T-helper 2 cell treated with Interferon-gamma antibody and Interleukin-4, amounts not matched to agents 100 ng/mL and 5 ng/mL, for 36 hours (primary cell): ENCODE measurements around the gene IDUA. TPM values are rescaled to one million over a fixed set of nuclear protein-coding genes. Genes with fewer than 3 reads are reported as not detected.

Source experiments
- intact Hi-C: fragments of 100-400 bp; cut with micrococcal nuclease; formaldehyde crosslinking; loops from one replicate; pipeline ENCODE4 v1.15.1; 2023
- total RNA-seq: library from RNA; stranded (reverse); gene quantifications from 2 replicates; pipeline ENCODE4 v1.2.3, GENCODE V29; 2022

IDUA gene
- total RNA-seq, 1 donor from 2014 or later = 36.0 TPM

- intact Hi-C loops = loop anchor here (5.0 kb wide), 1 partner anchor 203 kb away; no protein-coding TSS in a partner anchor
These were observed 1.6 kb upstream of the IDUA start for GRCh38 chr4:985123-985830.

- intact Hi-C loops = loop anchor here (2.0 to 5.0 kb wide), 2 partner anchors 24 to 204 kb away; partner anchors contain the start of gene FGFRL1
These were observed 391 bp upstream of the IDUA start for GRCh38 chr4:986428-986878.

GRCh38 chr4:987624-988513 is 1.0 kb downstream of the IDUA start:
- intact Hi-C loops = loop anchor here (1.0 to 5.0 kb wide), 4 partner anchors 15 to 206 kb away; partner anchors contain the start of genes DGKQ and FGFRL1

GRCh38 chr4:988726-989721 is 2.2 kb downstream of the IDUA start:
- intact Hi-C loops = loop anchor here (5.0 kb wide), 1 partner anchor 207 kb away; no protein-coding TSS in a partner anchor

- intact Hi-C loops = loop anchor here (5.0 kb wide), 1 partner anchor 208 kb away; no protein-coding TSS in a partner anchor
These were observed 3.1 kb downstream of the IDUA start for GRCh38 chr4:989722-990471.

GRCh38 chr4:990746-991367 is 4.0 kb downstream of the IDUA start:
- intact Hi-C loops = no loop called here

- intact Hi-C loops = no loop called here
These were observed 4.8 kb downstream of the IDUA start for GRCh38 chr4:991451-992296.

- intact Hi-C loops = no loop called here
These were observed 5.7 kb downstream of the IDUA start for GRCh38 chr4:992297-993110.

GRCh38 chr4:993111-994029 is 6.5 kb downstream of the IDUA start, which contains the start of gene SLC26A1:
SLC26A1 (minus strand) TSS chr4:993404; CDS start chr4:991703, 1,701 bp downstream.
- intact Hi-C loops = no loop called here

- intact Hi-C loops = no loop called here
These were observed 8.6 kb downstream of the IDUA start for GRCh38 chr4:995311-996026.

- intact Hi-C loops = no loop called here
These were observed 9.5 kb downstream of the IDUA start for GRCh38 chr4:996030-996996.

GRCh38 chr4:996997-997374 is 10.1 kb downstream of the IDUA start:
- intact Hi-C loops = no loop called here

- intact Hi-C loops = no loop called here
These were observed 10.7 kb downstream of the IDUA start for GRCh38 chr4:997375-998071.

GRCh38 chr4:998096-998691 is 11.3 kb downstream of the IDUA start:
- intact Hi-C loops = no loop called here
